Fibroblast of lung (primary cell): ENCODE data around the gene DENND1A. TPM values are rescaled to one million over a fixed set of nuclear protein-coding genes. Genes with fewer than 3 reads are reported as not detected.

Experiments
- DNase-seq, 2 donors: peaks; one replicate each; pipeline versions ENCODE4 v3.0.0 to v3.0.0-alpha.2; 2010; ENCODE audit warnings: low read depth in 2 of 2
- H2AFZ ChIP-seq: 2 replicates; pipeline ENCODE4 v1.5.1; 2012; ENCODE audit warnings: low read length, control low read depth, inconsistent platforms
- H3K27ac ChIP-seq: 2 replicates; pipeline ENCODE4 v1.5.1; 2011; ENCODE audit warnings: low read length, control low read depth; ENCODE audit not compliant: insufficient read depth
- H3K27me3 ChIP-seq: 2 replicates; pipeline ENCODE4 v1.5.1; 2011; ENCODE audit warnings: mild to moderate bottlenecking, low read length; ENCODE audit not compliant: control insufficient read depth, insufficient read depth
- H3K36me3 ChIP-seq: 2 replicates; pipeline ENCODE4 v1.5.1; 2011; ENCODE audit warnings: low read length; ENCODE audit not compliant: control insufficient read depth, insufficient read depth
- H3K4me1 ChIP-seq: 2 replicates; pipeline ENCODE4 v1.5.1; 2011; ENCODE audit warnings: low read length; ENCODE audit not compliant: control insufficient read depth, insufficient read depth; ENCODE audit errors: extremely low read depth
- H3K4me2 ChIP-seq: 2 replicates; pipeline ENCODE4 v1.5.1; 2011; ENCODE audit warnings: low read length, control low read depth; ENCODE audit not compliant: insufficient read depth; ENCODE audit errors: extremely low read depth
- H3K4me3 ChIP-seq, 4 experiments: fragments of 200-600 bp in 1 of 4; sonication (generic) in 1 of 4; replicated peaks in 1 of 4; 2 replicates each; pipeline ENCODE4 v1.5.1; 2011 to 2016; ENCODE audit warnings: low read length in 4 of 4, low read depth in 3 of 4, mild to moderate bottlenecking in 3 of 4, control low read depth in 2 of 4, inconsistent platforms in 1 of 4, mixed read lengths in 1 of 4; ENCODE audit not compliant: insufficient read depth in 1 of 4; ENCODE audit errors: control extremely low read depth in 1 of 4
- H3K79me2 ChIP-seq: 2 replicates; pipeline ENCODE4 v1.5.1; 2012; ENCODE audit warnings: mild to moderate bottlenecking, low read length, inconsistent platforms; ENCODE audit not compliant: control insufficient read depth, insufficient read depth
- H3K9ac ChIP-seq: 2 replicates; pipeline ENCODE4 v1.5.1; 2011; ENCODE audit warnings: mild to moderate bottlenecking, low read length, control low read depth; ENCODE audit not compliant: insufficient read depth
- H3K9me3 ChIP-seq: 2 replicates; pipeline ENCODE4 v1.5.1; 2012; ENCODE audit warnings: low read depth, low read length; ENCODE audit not compliant: control insufficient read depth, insufficient read depth
- H4K20me1 ChIP-seq: 2 replicates; pipeline ENCODE4 v1.5.1; 2011; ENCODE audit warnings: low read length; ENCODE audit not compliant: control insufficient read depth, insufficient read depth; ENCODE audit errors: extremely low read depth
- EZH2 ChIP-seq: IDR thresholded peaks from 2 replicates; pipeline ENCODE4 v1.5.1; 2012; ENCODE audit warnings: low read length, control low read depth, mild to moderate bottlenecking; ENCODE audit errors: missing control alignments
- polyA plus RNA-seq, 2 donors: library from polyadenylated mRNA; depleted of rRNA in 1 of 2; stranded (reverse) in 1 of 2; unstranded in 1 of 2; fragments of >200 nt; gene quantifications; 2 replicates each; pipeline ENCODE4 v1.2.1, GENCODE V29; 2011 to 2012; ENCODE audit warnings: missing spikeins in 1 of 2
- total RNA-seq: library from RNA; depleted of rRNA; stranded (reverse); fragments of >200 nt; gene quantifications from 2 replicates; pipeline ENCODE4 v1.2.1, GENCODE V29; 2014
- TF ChIP-seq, protein P1 (sequence below), 2 donors: IDR thresholded peaks in 1 of 2; conservative IDR thresholded peaks in 1 of 2; 1 replicate in 1 of 2; 2 replicates in 1 of 2; pipeline ENCODE4 v1.5.1; 2011 to 2012; ENCODE audit warnings: low read length in 2 of 2, control low read depth in 1 of 2, inconsistent platforms in 1 of 2, low read depth in 1 of 2, mild to moderate bottlenecking in 1 of 2

The DENND1A gene
- total and polyA plus RNA-seq, 2 donors (not counting 1 experiment from before 2014, with no cell fraction given) = 13.0 to 18.3 TPM

GRCh38 chr9:123530244-123530643 lies 399.7 kb downstream of the DENND1A start:
- Histone ChIP-seq H3K9me3 (no peaks in the 10 kb centered on the region), H3K4me3 (no peak overlapping the region), H3K27me3 (no peaks in the 10 kb centered on the region), H3K27ac (no peak overlapping the region), H3K9ac (no peak overlapping the region), H3K4me2 (no peak overlapping the region), H3K79me2 (no peaks in the 10 kb centered on the region), H3K4me1 (no peaks in the 10 kb centered on the region), H4K20me1 (no peaks in the 10 kb centered on the region), H2AFZ (no peak overlapping the region), H3K36me3 (no peaks in the 10 kb centered on the region)
- TF ChIP-seq, protein P1, sequence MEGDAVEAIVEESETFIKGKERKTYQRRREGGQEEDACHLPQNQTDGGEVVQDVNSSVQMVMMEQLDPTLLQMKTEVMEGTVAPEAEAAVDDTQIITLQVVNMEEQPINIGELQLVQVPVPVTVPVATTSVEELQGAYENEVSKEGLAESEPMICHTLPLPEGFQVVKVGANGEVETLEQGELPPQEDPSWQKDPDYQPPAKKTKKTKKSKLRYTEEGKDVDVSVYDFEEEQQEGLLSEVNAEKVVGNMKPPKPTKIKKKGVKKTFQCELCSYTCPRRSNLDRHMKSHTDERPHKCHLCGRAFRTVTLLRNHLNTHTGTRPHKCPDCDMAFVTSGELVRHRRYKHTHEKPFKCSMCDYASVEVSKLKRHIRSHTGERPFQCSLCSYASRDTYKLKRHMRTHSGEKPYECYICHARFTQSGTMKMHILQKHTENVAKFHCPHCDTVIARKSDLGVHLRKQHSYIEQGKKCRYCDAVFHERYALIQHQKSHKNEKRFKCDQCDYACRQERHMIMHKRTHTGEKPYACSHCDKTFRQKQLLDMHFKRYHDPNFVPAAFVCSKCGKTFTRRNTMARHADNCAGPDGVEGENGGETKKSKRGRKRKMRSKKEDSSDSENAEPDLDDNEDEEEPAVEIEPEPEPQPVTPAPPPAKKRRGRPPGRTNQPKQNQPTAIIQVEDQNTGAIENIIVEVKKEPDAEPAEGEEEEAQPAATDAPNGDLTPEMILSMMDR (conservative IDR thresholded peaks at IDR 0.05 in 1 of 2, IDR thresholded peaks at IDR 0.05 in 1 of 2; ENCODE audit: low read depth in 1 of 2, low read length in 2 of 2) = no peak
- DNase-seq = no peak

GRCh38 chr9:123528501-123528900 lies 401.4 kb downstream of the DENND1A start:
- no peaks in the 10 kb centered on the region for H4K20me1 ChIP-seq
- no peak overlapping the region for H3K4me2 ChIP-seq
- H3K4me3 ChIP-seq = no peak overlapping the region
- H3K9me3 ChIP-seq = no peaks in the 10 kb centered on the region
- no peaks in the 10 kb centered on the region for H3K4me1 ChIP-seq
- H3K36me3 ChIP-seq = no peaks in the 10 kb centered on the region
- DNase-seq = no peak
- H3K27ac ChIP-seq = no peak overlapping the region
- no peaks in the 10 kb centered on the region for H3K27me3 ChIP-seq
- no peak overlapping the region for H3K9ac ChIP-seq
- no peak for TF ChIP-seq EZH2
- TF ChIP-seq, protein P1 (conservative IDR thresholded peaks at IDR 0.05 in 1 of 2, IDR thresholded peaks at IDR 0.05 in 1 of 2; ENCODE audit: low read depth in 1 of 2, low read length in 2 of 2) = no peak
- H2AFZ ChIP-seq = no peak overlapping the region
- H3K79me2 ChIP-seq = no peaks in the 10 kb centered on the region

DNA sequence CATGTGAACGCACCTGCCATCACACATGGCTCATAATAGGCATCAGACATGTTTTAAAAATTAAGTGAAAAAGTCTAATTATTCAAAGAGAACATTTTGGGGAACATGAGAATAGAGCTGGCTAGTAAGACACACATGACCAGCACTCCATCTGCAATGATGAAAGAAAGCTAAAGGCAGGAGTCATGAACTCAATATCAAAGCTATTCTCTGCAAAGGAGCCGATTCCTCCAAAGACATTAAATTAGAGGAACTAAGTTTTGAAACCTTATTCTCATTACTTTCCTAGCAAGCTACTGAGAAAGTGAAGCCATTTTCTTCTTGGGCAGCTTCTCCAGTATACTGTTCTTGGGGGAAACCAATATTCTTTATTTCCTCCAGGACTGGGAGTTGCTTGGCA lies 401.9 kb downstream of the DENND1A start:
- H3K9me3 ChIP-seq = no peaks in the 10 kb centered on the region
- H3K4me2 ChIP-seq = no peak overlapping the region
- no peaks in the 10 kb centered on the region for H3K4me1 ChIP-seq
- TF ChIP-seq EZH2 = no peak
- TF ChIP-seq, protein P1 (conservative IDR thresholded peaks at IDR 0.05 in 1 of 2, IDR thresholded peaks at IDR 0.05 in 1 of 2; ENCODE audit: low read depth in 1 of 2, low read length in 2 of 2) = no peak
- no peak overlapping the region for H2AFZ ChIP-seq
- H3K27ac ChIP-seq = no peak overlapping the region
- H4K20me1 ChIP-seq = no peaks in the 10 kb centered on the region
- H3K4me3 ChIP-seq = no peak overlapping the region
- H3K9ac ChIP-seq = no peak overlapping the region
- no peaks in the 10 kb centered on the region for H3K27me3 ChIP-seq
- no peaks in the 10 kb centered on the region for H3K36me3 ChIP-seq
- no peaks in the 10 kb centered on the region for H3K79me2 ChIP-seq
- no peak for DNase-seq
